Osteoblast (primary cell): ENCODE data around the gene SPAG7. TPM values are rescaled to one million over a fixed set of nuclear protein-coding genes. Genes with fewer than 3 reads are reported as not detected.
A peak's percentile ranks its signal among the peaks of the same experiment; 100 is the strongest.

ENCODE experiments used
- DNase-seq: peaks from one replicate; pipeline ENCODE4 v3.0.0; 2011; ENCODE audit warnings: low spot score, mixed read lengths; ENCODE audit not compliant: insufficient read length; ENCODE audit errors: missing footprints
- H2AFZ ChIP-seq: 2 replicates; pipeline ENCODE4 v1.6.0; 2011; ENCODE audit warnings: mild to moderate bottlenecking, low read length
- H3K27ac ChIP-seq: 2 replicates; pipeline ENCODE4 v1.5.1; 2011; ENCODE audit warnings: mild to moderate bottlenecking, low read depth, low read length, moderate library complexity
- H3K27me3 ChIP-seq: 2 replicates; pipeline ENCODE4 v1.6.0; 2012; ENCODE audit warnings: mild to moderate bottlenecking, control low read depth, inconsistent platforms, low read length, moderate library complexity; ENCODE audit not compliant: insufficient read depth
- H3K36me3 ChIP-seq: 2 replicates; pipeline ENCODE4 v1.5.1; 2011; ENCODE audit warnings: mild to moderate bottlenecking, low read length, control low read depth, moderate library complexity; ENCODE audit not compliant: insufficient read depth
- H3K4me1 ChIP-seq: 2 replicates; pipeline ENCODE4 v1.5.1; 2011; ENCODE audit warnings: mild to moderate bottlenecking, low read length, control low read depth, moderate library complexity; ENCODE audit not compliant: insufficient read depth
- H3K4me2 ChIP-seq: 2 replicates; pipeline ENCODE4 v1.6.0; 2011; ENCODE audit warnings: mild to moderate bottlenecking, low read length; ENCODE audit not compliant: insufficient read depth
- H3K4me3 ChIP-seq: fragments of 200-600 bp; sonication (generic); 3 replicates; pipeline ENCODE4 v1.5.1; 2012; ENCODE audit warnings: mild to moderate bottlenecking, low read length, inconsistent platforms; ENCODE audit not compliant: insufficient read depth
- H3K79me2 ChIP-seq: 2 replicates; pipeline ENCODE4 v1.6.0; 2012; ENCODE audit warnings: mild to moderate bottlenecking, low read length, control low read depth, inconsistent platforms; ENCODE audit not compliant: insufficient read depth
- H3K9me3 ChIP-seq: 2 replicates; pipeline ENCODE4 v1.5.1; 2011; ENCODE audit warnings: low read depth, low read length, control low read depth
- H4K20me1 ChIP-seq: 2 replicates; pipeline ENCODE4 v1.6.0; 2012; ENCODE audit warnings: mild to moderate bottlenecking, low read length, control low read depth; ENCODE audit not compliant: insufficient read depth
- CTCF ChIP-seq: IDR thresholded peaks from 2 replicates; pipeline ENCODE4 v1.5.1; 2011; ENCODE audit warnings: mild to moderate bottlenecking, low read depth, low read length, moderate library complexity; ENCODE audit errors: extremely low read depth
- total RNA-seq: library from RNA; depleted of rRNA; stranded (reverse); fragments of >200 nt; gene quantifications from 2 replicates; pipeline ENCODE4 v1.2.3, GENCODE V29; 2012

SPAG7 gene
- total RNA-seq, 1 donor = 34.0 TPM

GRCh38 chr17:4982305-4982704 is 14.7 kb upstream of the SPAG7 start:
- Histone ChIP-seq H3K27ac (no peak overlapping the region), H3K4me2 (no peak overlapping the region), H3K36me3 (peaks cover 44% of the 10 kb centered on the region), H3K4me3 (no peak overlapping the region), H3K27me3 (no peaks in the 10 kb centered on the region), H2AFZ (no peak overlapping the region), H4K20me1 (peaks cover 5% of the 10 kb centered on the region), H3K9me3 (no peaks in the 10 kb centered on the region), H3K4me1 (peaks cover 5% of the 10 kb centered on the region), H3K79me2 (peaks cover 10% of the 10 kb centered on the region)
- no peak for TF ChIP-seq CTCF
- no peak for DNase-seq

GRCh38 chr17:4980644-4981216 is 13.1 kb upstream of the SPAG7 start:
- H3K27me3 ChIP-seq = no peaks in the 10 kb centered on the region
- no peak overlapping the region for H2AFZ ChIP-seq
- no peak overlapping the region for H3K4me2 ChIP-seq
- peaks cover 57% of the 10 kb centered on the region for H3K36me3 ChIP-seq
- peaks cover 5% of the 10 kb centered on the region for H4K20me1 ChIP-seq
- H3K9me3 ChIP-seq = no peaks in the 10 kb centered on the region
- peak; percentile 71 for TF ChIP-seq CTCF
- H3K27ac ChIP-seq = no peak overlapping the region
- peak; percentile 86 for DNase-seq
- no peaks in the 10 kb centered on the region for H3K79me2 ChIP-seq
- H3K4me1 ChIP-seq = no peaks in the 10 kb centered on the region
- H3K4me3 ChIP-seq = no peak overlapping the region

GRCh38 chr17:4978726-4979125 is 11.1 kb upstream of the SPAG7 start:
- Histone ChIP-seq H3K4me1 (no peaks in the 10 kb centered on the region), H4K20me1 (peaks cover 5% of the 10 kb centered on the region), H3K4me3 (no peak overlapping the region), H3K27ac (no peak overlapping the region), H2AFZ (no peak overlapping the region), H3K4me2 (no peak overlapping the region), H3K79me2 (no peaks in the 10 kb centered on the region), H3K36me3 (peaks cover 65% of the 10 kb centered on the region), H3K9me3 (no peaks in the 10 kb centered on the region), H3K27me3 (no peaks in the 10 kb centered on the region)
- no peak for TF ChIP-seq CTCF
- DNase-seq = no peak

- Histone ChIP-seq H2AFZ (no peak overlapping the region), H3K4me2 (no peak overlapping the region), H3K27me3 (no peaks in the 10 kb centered on the region), H3K27ac (no peak overlapping the region), H3K4me1 (peaks cover 12% of the 10 kb centered on the region), H3K4me3 (no peak overlapping the region), H3K36me3 (peaks cover 73% of the 10 kb centered on the region), H3K9me3 (no peaks in the 10 kb centered on the region), H4K20me1 (no peaks in the 10 kb centered on the region), H3K79me2 (peaks cover 6% of the 10 kb centered on the region)
- TF ChIP-seq CTCF = no peak
- DNase-seq = no peak
Observed at GRCh38 chr17:4974115-4974670, 6.6 kb upstream of the SPAG7 start.
